Measurements from ENCODE around the gene TRIL. TPM values are rescaled to one million over a fixed set of nuclear protein-coding genes. Genes with fewer than 3 reads are reported as not detected.

Gene TRIL
- under 0.01 TPM in 1 of 2 replicates, not detected in the other for total RNA-seq

GRCh38 chr7:28958235-28958979 is at the start of gene TRIL:
Gene TRIL, minus strand, starts transcription at chr7:28958330. Its CDS starts 284 bp downstream, at chr7:28958046.

Other genes with a start within 250 kb of the TRIL start
- 2.6 TPM in 1 of 2 replicates, not detected in the other for gene CPVL, start 188.2 kb upstream of the TRIL start, total RNA-seq
- 2.6 TPM in 1 of 2 replicates, not detected in the other for gene CHN2, start 236.4 kb upstream of the TRIL start, total RNA-seq

Measured in myometrial cell (primary cell).